A549 (cell line): ENCODE results near the gene SYT1. TPM values are rescaled to one million over a fixed set of nuclear protein-coding genes. Genes with fewer than 3 reads are reported as not detected.

ENCODE experiments used
- ATAC-seq, 2 experiments: fragments of 200-7000 bp in 1 of 2; fragments of >200 bp in 1 of 2; cut with Nextera tagmentation in 1 of 2; cut with Tn5 transposase in 1 of 2; 3 replicates each; pipeline versions ENCODE4 v1.8.0 to v1.9.1; 2018 to 2020; ENCODE audit warnings: mild to moderate bottlenecking in 1 of 2, moderate library complexity in 1 of 2
- CTCF ChIA-PET: fragments of 300-600 bp; sonication (Branson Sonifier 250); formaldehyde crosslinking; extraction: SDS; loops from one replicate; lab custom pipeline; 2021; ENCODE audit warnings: antibody characterized with exemption, inconsistent platforms; lab: Yijun Ruan, JAX
- POLR2A ChIA-PET: fragments of 350-600 bp; formaldehyde crosslinking; extraction: SDS; loops from one replicate; lab custom pipeline; 2021; ENCODE audit warnings: antibody characterized with exemption, inconsistent platforms; lab: Yijun Ruan, JAX
- DNase-seq, 2 experiments: peaks; one replicate each; pipeline versions ENCODE4 v3.0.0 to v3.0.0-alpha.2; 2011 to 2016; ENCODE audit warnings: low read depth in 1 of 2, low spot score in 1 of 2
- FAIRE-seq: peaks from 2 replicates; lab custom pipeline; 2011; peaks lifted over from hg19 to GRCh38; lab: Jason Lieb, UNC
- H3K27ac ChIP-seq, 2 experiments: fragments of >200 bp; sonication (Bioruptor Twin); formaldehyde crosslinking; 3 replicates each; pipeline ENCODE4 v1.5.1; 2016 to 2017
- H3K4me1 ChIP-seq: fragments of >200 bp; sonication (Bioruptor Twin); formaldehyde crosslinking; 3 replicates; pipeline ENCODE4 v1.6.1; 2016
- H3K4me2 ChIP-seq: fragments of >200 bp; sonication (Bioruptor Twin); formaldehyde crosslinking; 3 replicates; pipeline ENCODE4 v1.6.1; 2016
- H3K4me3 ChIP-seq: fragments of >200 bp; sonication (Bioruptor Twin); formaldehyde crosslinking; 3 replicates; pipeline ENCODE4 v1.5.1; 2016
- H3K9me3 ChIP-seq: fragments of >200 bp; sonication (Bioruptor Twin); formaldehyde crosslinking; 3 replicates; pipeline ENCODE4 v1.6.1; 2016
- BHLHE40 ChIP-seq: IDR thresholded peaks from 2 replicates; pipeline ENCODE4 v1.6.1; 2012; ENCODE audit warnings: low read depth, low read length, inconsistent platforms
- CBX2 ChIP-seq: fragments of 200-600 bp; sonication (generic); IDR thresholded peaks from 2 replicates; pipeline ENCODE4 v1.6.1; 2016; ENCODE audit warnings: low read depth, mild to moderate bottlenecking, borderline replicate concordance
- CBX8 ChIP-seq: fragments of 200-600 bp; sonication (generic); IDR thresholded peaks from 2 replicates; pipeline ENCODE4 v1.6.1; 2016
- CEBPB ChIP-seq, 2 experiments: fragments of >200 bp in 1 of 2; sonication (Bioruptor Twin) in 1 of 2; formaldehyde crosslinking in 1 of 2; IDR thresholded peaks; 2 replicates each; pipeline ENCODE4 v1.6.1; 2012 to 2016
- CHD2 ChIP-seq: fragments of 150-350 bp; IDR thresholded peaks from 2 replicates; pipeline ENCODE4 v1.6.1; 2014; ENCODE audit warnings: low read length; ENCODE audit not compliant: partially characterized antibody
- CHD4 ChIP-seq: fragments of 200-600 bp; sonication (generic); IDR thresholded peaks from 2 replicates; pipeline ENCODE4 v1.6.1; 2016; ENCODE audit warnings: antibody characterized with exemption, mild to moderate bottlenecking, borderline replicate concordance
- EHMT2 ChIP-seq: fragments of 200-600 bp; sonication (generic); IDR thresholded peaks from 2 replicates; pipeline ENCODE4 v1.6.1; 2016; ENCODE audit warnings: antibody characterized with exemption, low read depth, mild to moderate bottlenecking, moderate library complexity
- EP300 ChIP-seq, 2 experiments: fragments of >200 bp; sonication (Bioruptor Twin); formaldehyde crosslinking; IDR thresholded peaks; 2 replicates in 1 of 2; 3 replicates in 1 of 2; pipeline ENCODE4 v1.6.1; 2016 to 2017
- FOSL2 ChIP-seq, 2 experiments: fragments of 450-650 bp in 1 of 2; fragments of >200 bp in 1 of 2; sonication (Bioruptor Twin) in 1 of 2; formaldehyde crosslinking; IDR thresholded peaks; 2 replicates each; pipeline versions ENCODE4 v1.5.0 to v1.6.1; 2016 to 2020; ENCODE audit warnings: mild to moderate bottlenecking in 1 of 2, moderate library complexity in 1 of 2
- HDAC2 ChIP-seq: fragments of 200-600 bp; sonication (generic); IDR thresholded peaks from 2 replicates; pipeline ENCODE4 v1.6.1; 2016
- HEYL ChIP-seq: fragments of 250-450 bp; sonication (Bioruptor Pico); IDR thresholded peaks from 2 replicates; pipeline ENCODE4 v1.8.0; 2021; ENCODE audit warnings: mild to moderate bottlenecking, moderate library complexity
- HOXA7 ChIP-seq: fragments of 250-450 bp; sonication (Bioruptor Pico); IDR thresholded peaks from 2 replicates; pipeline ENCODE4 v1.5.0; 2020; ENCODE audit warnings: mild to moderate bottlenecking, moderate library complexity
- JUN ChIP-seq, 2 experiments: fragments of >200 bp; sonication (Bioruptor Twin); formaldehyde crosslinking; IDR thresholded peaks; 2 replicates in 1 of 2; 3 replicates in 1 of 2; pipeline ENCODE4 v1.6.1; 2016 to 2017
- KDM1A ChIP-seq: fragments of 200-600 bp; sonication (generic); IDR thresholded peaks from 2 replicates; pipeline ENCODE4 v1.6.1; 2016; ENCODE audit warnings: low read depth, mild to moderate bottlenecking
- MYC ChIP-seq: IDR thresholded peaks from 2 replicates; pipeline ENCODE4 v1.6.1; 2012; ENCODE audit warnings: mild to moderate bottlenecking, inconsistent platforms, low read length, improper control_type of control experiment, borderline replicate concordance
- NFE2L2 ChIP-seq: fragments of 150-350 bp; conservative IDR thresholded peaks from 2 replicates; pipeline ENCODE4 v1.6.1; 2014; ENCODE audit warnings: low read length
- NPAS2 ChIP-seq: fragments of 250-450 bp; sonication (Bioruptor Pico); IDR thresholded peaks from 2 replicates; pipeline ENCODE4 v1.8.0; 2022; ENCODE audit warnings: mild to moderate bottlenecking, moderate library complexity, borderline replicate concordance
- NR3C1 ChIP-seq: fragments of >200 bp; sonication (Bioruptor Twin); formaldehyde crosslinking; IDR thresholded peaks from 3 replicates; pipeline ENCODE4 v1.6.1; 2017
- PHF8 ChIP-seq: fragments of 200-600 bp; sonication (generic); IDR thresholded peaks from 2 replicates; pipeline ENCODE4 v1.6.1; 2016; ENCODE audit warnings: low read depth, mild to moderate bottlenecking, antibody characterized with exemption, moderate library complexity, borderline replicate concordance
- POLR2AphosphoS2 ChIP-seq: conservative IDR thresholded peaks from 2 replicates; pipeline ENCODE4 v1.6.1; 2012; ENCODE audit warnings: low read length, improper control_type of control experiment, inconsistent platforms
- RAD21 ChIP-seq, 2 experiments: fragments of >200 bp in 1 of 2; sonication (Bioruptor Twin) in 1 of 2; formaldehyde crosslinking in 1 of 2; IDR thresholded peaks in 1 of 2; conservative IDR thresholded peaks in 1 of 2; 2 replicates in 1 of 2; 3 replicates in 1 of 2; pipeline ENCODE4 v1.6.1; 2012 to 2018; ENCODE audit warnings: inconsistent platforms in 1 of 2
- RARB ChIP-seq: fragments of 250-450 bp; sonication (Bioruptor Pico); IDR thresholded peaks from 2 replicates; pipeline ENCODE4 v1.8.0; 2021; ENCODE audit warnings: mild to moderate bottlenecking, moderate library complexity
- RFX5 ChIP-seq: fragments of 450-650 bp; IDR thresholded peaks from 2 replicates; pipeline ENCODE4 v1.7.1; 2014; ENCODE audit warnings: antibody characterized with exemption, mild to moderate bottlenecking, moderate library complexity
- SMC3 ChIP-seq: fragments of >200 bp; sonication (Bioruptor Twin); formaldehyde crosslinking; IDR thresholded peaks from 3 replicates; pipeline ENCODE4 v1.6.1; 2018; ENCODE audit warnings: inconsistent platforms
- TFCP2L1 ChIP-seq: fragments of 250-450 bp; sonication (Bioruptor Pico); IDR thresholded peaks from 2 replicates; pipeline ENCODE4 v1.5.0; 2021; ENCODE audit warnings: mild to moderate bottlenecking
- TP53 ChIP-seq: fragments of 250-450 bp; sonication (Bioruptor Pico); IDR thresholded peaks from 2 replicates; pipeline ENCODE4 v1.5.0; 2021; ENCODE audit warnings: mild to moderate bottlenecking, moderate library complexity
- ZC3H11A ChIP-seq: fragments of 450-650 bp; IDR thresholded peaks from 2 replicates; pipeline ENCODE4 v1.6.1; 2014; ENCODE audit warnings: antibody characterized with exemption, mild to moderate bottlenecking
- ZNF302 ChIP-seq: fragments of 250-450 bp; sonication (Bioruptor Pico); IDR thresholded peaks from 2 replicates; pipeline ENCODE4 v1.9.0; 2021; ENCODE audit warnings: inconsistent platforms, mild to moderate bottlenecking, moderate library complexity
- ZSCAN20 ChIP-seq: fragments of 250-450 bp; sonication (Bioruptor Pico); IDR thresholded peaks from 2 replicates; pipeline ENCODE4 v1.8.0; 2022; ENCODE audit warnings: mild to moderate bottlenecking, moderate library complexity
- WGBS: methylation state at CpG from one replicate; pipeline ENCODE4 v1.1.6; 2017; ENCODE audit errors: missing lambda C conversion rate; 5-methylcytosine and 5-hydroxymethylcytosine counted together
- polyA plus RNA-seq, 4 experiments: library from polyadenylated mRNA; depleted of rRNA in 3 of 4; stranded (reverse); fragments of >200 nt; fragmentation: RNase III in 1 of 4; extraction: RNeasy Plus Mini Kit Qiagen cat#74134 plus additional on column Dnase treatment in 1 of 4; gene quantifications; 2 replicates in 3 of 4; 3 replicates in 1 of 4; pipeline ENCODE4 v1.2.3, GENCODE V29; 2011 to 2017
- TF ChIP-seq, protein P1 (sequence below): fragments of >200 bp; sonication (Bioruptor Twin); formaldehyde crosslinking; IDR thresholded peaks from 3 replicates; pipeline ENCODE4 v1.5.1; 2016
- TF ChIP-seq, protein P2 (sequence below): fragments of 250-450 bp; sonication (Bioruptor Pico); IDR thresholded peaks from 2 replicates; pipeline ENCODE4 v1.5.0; 2020; ENCODE audit warnings: low read depth, mild to moderate bottlenecking, moderate library complexity
- TF ChIP-seq, protein P3 (sequence below): IDR thresholded peaks from 2 replicates; pipeline ENCODE4 v1.6.1; 2012
- TF ChIP-seq, protein P4 (sequence below): fragments of >200 bp; sonication (Bioruptor Twin); formaldehyde crosslinking; IDR thresholded peaks from 2 replicates; pipeline ENCODE4 v1.6.1; 2016
- TF ChIP-seq, protein P5 (sequence below): fragments of 250-450 bp; sonication (Bioruptor Pico); IDR thresholded peaks from 2 replicates; pipeline ENCODE4 v1.5.0; 2021; ENCODE audit warnings: mild to moderate bottlenecking, moderate library complexity, borderline replicate concordance
- TF ChIP-seq, protein P6 (sequence below): IDR thresholded peaks from 2 replicates; pipeline ENCODE4 v1.6.1; 2012

Gene SYT1
- polyA plus RNA-seq, 2 of the 4 experiments (the other 2 are of a cell fraction), result 11.7 to 39.6 TPM

DNA sequence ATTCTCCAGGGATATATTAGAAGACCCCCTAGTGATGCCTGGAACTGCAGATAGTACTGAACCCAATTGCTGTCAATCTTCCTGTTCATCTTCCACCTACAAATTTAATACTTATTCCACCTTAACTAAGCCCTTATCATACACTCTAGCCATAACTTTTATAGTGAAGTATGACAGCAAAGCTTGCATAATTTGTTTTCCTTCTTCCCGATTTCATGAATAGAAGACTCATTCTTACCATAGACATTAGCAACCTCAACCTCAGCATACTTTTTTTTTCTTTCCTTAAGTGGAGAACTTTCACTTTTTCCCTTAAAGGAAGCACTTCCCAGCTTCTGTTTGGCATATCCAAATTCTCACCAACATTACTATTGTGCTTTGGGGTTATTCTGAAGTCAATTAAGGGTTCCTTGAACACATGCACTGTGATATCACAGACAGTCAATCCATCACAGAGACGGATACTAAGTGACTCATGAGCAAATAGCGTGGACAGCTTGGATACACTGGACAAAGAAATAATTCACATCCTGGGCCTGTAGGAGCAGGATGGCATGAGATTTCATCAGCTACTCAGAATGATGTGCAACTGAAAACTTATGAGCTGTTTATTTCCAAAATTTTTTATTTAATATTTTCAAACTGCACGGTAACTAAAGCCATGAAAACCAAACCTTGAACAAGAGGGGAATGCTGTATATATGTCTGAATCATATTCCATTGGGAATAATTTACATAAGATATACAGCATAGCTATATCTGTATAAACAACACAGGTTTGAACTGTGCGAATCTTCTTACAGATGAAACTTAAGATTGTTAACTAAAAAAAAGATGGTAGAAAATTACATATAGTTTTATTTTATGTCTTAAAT, 63.9 kb downstream of the SYT1 start:
- WGBS, result 17% methylated on average over 5 of the region's 5 CpGs
- DNase-seq (peak; percentile 14 to 91), ATAC-seq (peak; percentile 99 to 100), FAIRE-seq (peak; percentile 18)
- Histone ChIP-seq H3K9me3 (no peaks in the 10 kb centered on the region), H3K4me3 (no peak overlapping the region), H3K4me1 (peaks cover 28% of the 10 kb centered on the region; the same call in 2 of the 3 replicates), H3K27ac (peak overlapping the region; percentile 66 to 87), H3K4me2 (peak overlapping the region; percentile 70)
- POLR2A ChIA-PET, result interaction anchor here (0.6 to 1.4 kb wide), 2 partner anchors 65 to 95 kb away, joined by 4 to 19 read pairs; partner anchors contain the start of gene SYT1
- CTCF ChIA-PET, result interaction anchor here (1.1 kb wide), 1 partner anchor 12 kb away, joined by 3 read pairs; no protein-coding TSS in a partner anchor
- TF ChIP-seq CHD2 (no peak), CHD4 (no peak), TFCP2L1 (CRISPR knock-in tag) (no peak), ZC3H11A (no peak), JUN (IDR thresholded peaks at IDR 0.05) (peak in 1 of 2 experiments; percentile 24; a peak in 1 of 5 replicates), KDM1A (no peak), ZSCAN20 (CRISPR knock-in tag) (no peak), EP300 (IDR thresholded peaks at IDR 0.05) (peak; percentile 39 to 56; a peak in 2 of 5 replicates), SMC3 (no peak; the same call in 2 of the 3 replicates), NR3C1 (no peak), FOSL2 (IDR thresholded peaks at IDR 0.05) (0 out of 2 replicates have a peak, but pooled peaks have one; percentile 48), FOSL2 (CRISPR knock-in tag; IDR thresholded peaks at IDR 0.05) (peak; percentile 67), NFE2L2 (no peak), PHF8 (no peak), EHMT2 (no peak), RFX5 (no peak), NPAS2 (CRISPR knock-in tag) (no peak), POLR2AphosphoS2 (no peak), RARB (no peak), HOXA7 (CRISPR knock-in tag) (no peak), ZNF302 (CRISPR knock-in tag) (no peak), RAD21 (conservative IDR thresholded peaks at IDR 0.05 in 1 of 2, IDR thresholded peaks at IDR 0.05 in 1 of 2) (peak; percentile 3 to 23; a peak in 1 of 5 replicates), HDAC2 (no peak), TP53 (CRISPR knock-in tag) (no peak), CBX8 (no peak), MYC (no peak), CBX2 (no peak), CEBPB (IDR thresholded peaks at IDR 0.05) (peak in 1 of 2 experiments; percentile 49; a peak in 1 of 4 replicates), BHLHE40 (no peak), HEYL (CRISPR knock-in tag) (no peak)
- TF ChIP-seq, protein P1, sequence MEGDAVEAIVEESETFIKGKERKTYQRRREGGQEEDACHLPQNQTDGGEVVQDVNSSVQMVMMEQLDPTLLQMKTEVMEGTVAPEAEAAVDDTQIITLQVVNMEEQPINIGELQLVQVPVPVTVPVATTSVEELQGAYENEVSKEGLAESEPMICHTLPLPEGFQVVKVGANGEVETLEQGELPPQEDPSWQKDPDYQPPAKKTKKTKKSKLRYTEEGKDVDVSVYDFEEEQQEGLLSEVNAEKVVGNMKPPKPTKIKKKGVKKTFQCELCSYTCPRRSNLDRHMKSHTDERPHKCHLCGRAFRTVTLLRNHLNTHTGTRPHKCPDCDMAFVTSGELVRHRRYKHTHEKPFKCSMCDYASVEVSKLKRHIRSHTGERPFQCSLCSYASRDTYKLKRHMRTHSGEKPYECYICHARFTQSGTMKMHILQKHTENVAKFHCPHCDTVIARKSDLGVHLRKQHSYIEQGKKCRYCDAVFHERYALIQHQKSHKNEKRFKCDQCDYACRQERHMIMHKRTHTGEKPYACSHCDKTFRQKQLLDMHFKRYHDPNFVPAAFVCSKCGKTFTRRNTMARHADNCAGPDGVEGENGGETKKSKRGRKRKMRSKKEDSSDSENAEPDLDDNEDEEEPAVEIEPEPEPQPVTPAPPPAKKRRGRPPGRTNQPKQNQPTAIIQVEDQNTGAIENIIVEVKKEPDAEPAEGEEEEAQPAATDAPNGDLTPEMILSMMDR, result no peak
- TF ChIP-seq, protein P2, sequence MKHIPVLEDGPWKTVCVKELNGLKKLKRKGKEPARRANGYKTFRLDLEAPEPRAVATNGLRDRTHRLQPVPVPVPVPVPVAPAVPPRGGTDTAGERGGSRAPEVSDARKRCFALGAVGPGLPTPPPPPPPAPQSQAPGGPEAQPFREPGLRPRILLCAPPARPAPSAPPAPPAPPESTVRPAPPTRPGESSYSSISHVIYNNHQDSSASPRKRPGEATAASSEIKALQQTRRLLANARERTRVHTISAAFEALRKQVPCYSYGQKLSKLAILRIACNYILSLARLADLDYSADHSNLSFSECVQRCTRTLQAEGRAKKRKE (CRISPR knock-in tag), result no peak
- TF ChIP-seq, protein P3, sequence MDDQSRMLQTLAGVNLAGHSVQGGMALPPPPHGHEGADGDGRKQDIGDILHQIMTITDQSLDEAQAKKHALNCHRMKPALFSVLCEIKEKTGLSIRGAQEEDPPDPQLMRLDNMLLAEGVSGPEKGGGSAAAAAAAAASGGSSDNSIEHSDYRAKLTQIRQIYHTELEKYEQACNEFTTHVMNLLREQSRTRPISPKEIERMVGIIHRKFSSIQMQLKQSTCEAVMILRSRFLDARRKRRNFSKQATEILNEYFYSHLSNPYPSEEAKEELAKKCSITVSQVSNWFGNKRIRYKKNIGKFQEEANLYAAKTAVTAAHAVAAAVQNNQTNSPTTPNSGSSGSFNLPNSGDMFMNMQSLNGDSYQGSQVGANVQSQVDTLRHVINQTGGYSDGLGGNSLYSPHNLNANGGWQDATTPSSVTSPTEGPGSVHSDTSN, result no peak
- TF ChIP-seq, protein P4, sequence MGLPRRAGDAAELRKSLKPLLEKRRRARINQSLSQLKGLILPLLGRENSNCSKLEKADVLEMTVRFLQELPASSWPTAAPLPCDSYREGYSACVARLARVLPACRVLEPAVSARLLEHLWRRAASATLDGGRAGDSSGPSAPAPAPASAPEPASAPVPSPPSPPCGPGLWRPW, result 0 out of 2 replicates have a peak, but pooled peaks have one; percentile 20
- TF ChIP-seq, protein P5, sequence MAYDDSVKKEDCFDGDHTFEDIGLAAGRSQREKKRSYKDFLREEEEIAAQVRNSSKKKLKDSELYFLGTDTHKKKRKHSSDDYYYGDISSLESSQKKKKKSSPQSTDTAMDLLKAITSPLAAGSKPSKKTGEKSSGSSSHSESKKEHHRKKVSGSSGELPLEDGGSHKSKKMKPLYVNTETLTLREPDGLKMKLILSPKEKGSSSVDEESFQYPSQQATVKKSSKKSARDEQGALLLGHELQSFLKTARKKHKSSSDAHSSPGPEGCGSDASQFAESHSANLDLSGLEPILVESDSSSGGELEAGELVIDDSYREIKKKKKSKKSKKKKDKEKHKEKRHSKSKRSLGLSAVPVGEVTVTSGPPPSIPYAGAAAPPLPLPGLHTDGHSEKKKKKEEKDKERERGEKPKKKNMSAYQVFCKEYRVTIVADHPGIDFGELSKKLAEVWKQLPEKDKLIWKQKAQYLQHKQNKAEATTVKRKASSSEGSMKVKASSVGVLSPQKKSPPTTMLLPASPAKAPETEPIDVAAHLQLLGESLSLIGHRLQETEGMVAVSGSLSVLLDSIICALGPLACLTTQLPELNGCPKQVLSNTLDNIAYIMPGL, result no peak
- TF ChIP-seq, protein P6, sequence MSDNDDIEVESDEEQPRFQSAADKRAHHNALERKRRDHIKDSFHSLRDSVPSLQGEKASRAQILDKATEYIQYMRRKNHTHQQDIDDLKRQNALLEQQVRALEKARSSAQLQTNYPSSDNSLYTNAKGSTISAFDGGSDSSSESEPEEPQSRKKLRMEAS, result peak; percentile 58
